IPS-18c (cell line): ENCODE data around the gene NDUFB5.

Source experiments
- H3K4me3 ChIP-seq: 2 replicates; pipeline ENCODE4 v1.7.0; 2013; ENCODE audit warnings: low read depth, mild to moderate bottlenecking, low read length, moderate library complexity; ENCODE audit not compliant: insufficient read depth
- H3K9me3 ChIP-seq: one replicate; pipeline ENCODE4 v1.6.1; 2013; ENCODE audit warnings: mild to moderate bottlenecking, low read length, moderate library complexity; ENCODE audit not compliant: control insufficient read depth, insufficient read depth

The NDUFB5 gene

DNA sequence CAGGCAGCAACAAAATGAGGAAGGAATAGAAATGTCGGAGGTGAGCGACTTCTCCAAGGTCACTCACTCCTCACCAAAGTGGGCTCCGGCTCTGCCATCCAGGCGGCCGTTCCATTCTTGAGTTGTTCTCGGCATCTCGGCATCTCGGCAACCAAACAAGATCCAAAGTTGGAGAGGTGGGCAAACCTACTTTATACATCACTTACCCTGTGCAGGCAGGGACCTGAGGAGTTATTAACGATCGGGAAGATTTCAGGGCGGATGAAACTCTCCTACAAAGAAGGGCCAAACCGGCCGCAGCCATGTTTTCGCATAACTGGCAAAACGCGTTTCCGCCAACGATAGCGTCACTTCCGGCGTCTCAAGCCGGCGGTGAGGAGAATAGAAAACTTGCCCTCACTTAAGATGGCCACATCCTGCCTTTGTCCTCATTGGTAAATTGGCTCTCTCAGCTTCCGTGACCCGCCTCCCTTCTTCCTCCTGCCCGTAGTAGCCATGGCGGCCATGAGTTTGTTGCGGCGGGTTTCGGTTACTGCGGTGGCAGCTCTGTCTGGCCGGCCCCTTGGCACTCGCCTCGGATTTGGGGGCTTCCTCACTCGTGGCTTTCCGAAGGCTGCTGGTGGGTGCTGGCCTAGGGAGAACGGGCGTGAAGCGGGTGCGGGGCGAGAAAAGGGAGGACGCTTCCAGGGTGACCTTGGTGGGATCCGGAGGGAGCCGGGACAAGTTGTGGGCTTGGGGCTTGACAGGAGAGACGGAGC is at the start of gene NDUFB5, which contains the start of gene MRPL47:
Gene NDUFB5, plus strand, starts transcription at position 474 of the 758 bp plus-strand sequence. Its CDS starts 22 bp downstream, at position 496.
Gene MRPL47, minus strand, starts transcription at position 318 of the 758 bp plus-strand sequence. Its CDS starts 14 bp downstream, at position 304.
- no peaks in the 10 kb centered on the region for H3K9me3 ChIP-seq
- peak within 1 kb of the TSS; percentile 66 for H3K4me3 ChIP-seq

DNA sequence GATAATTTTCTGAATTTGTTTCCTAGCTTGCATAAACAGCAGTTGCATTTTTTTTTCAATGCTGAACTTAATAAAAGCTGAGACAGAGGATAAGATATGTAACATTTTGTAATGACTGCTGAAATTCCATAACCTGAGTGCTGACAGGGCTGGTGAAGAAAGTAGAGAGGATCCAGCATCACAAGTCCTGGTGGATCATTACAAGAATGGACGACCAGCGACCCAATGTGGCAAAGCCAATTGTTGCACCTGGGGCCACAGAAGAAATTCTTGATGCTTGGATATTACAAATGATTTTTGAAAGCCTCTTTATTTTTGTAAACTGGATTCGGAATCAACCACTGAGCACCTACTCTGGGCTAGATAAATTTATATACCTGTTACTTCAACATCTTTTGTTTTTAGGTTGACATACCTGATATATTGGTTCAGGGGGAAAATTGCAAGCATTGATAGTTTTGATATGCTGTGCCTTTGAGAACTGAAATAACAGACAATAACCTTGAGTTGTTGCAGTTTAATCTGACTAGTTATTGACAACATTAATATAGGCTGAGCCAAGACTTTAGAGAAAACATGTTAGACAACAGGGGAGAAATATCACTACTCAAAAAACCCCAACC is 45.7 kb upstream of the NDUFB5 start:
- H3K9me3 ChIP-seq = no peaks in the 10 kb centered on the region
- no peak overlapping the region for H3K4me3 ChIP-seq

DNA sequence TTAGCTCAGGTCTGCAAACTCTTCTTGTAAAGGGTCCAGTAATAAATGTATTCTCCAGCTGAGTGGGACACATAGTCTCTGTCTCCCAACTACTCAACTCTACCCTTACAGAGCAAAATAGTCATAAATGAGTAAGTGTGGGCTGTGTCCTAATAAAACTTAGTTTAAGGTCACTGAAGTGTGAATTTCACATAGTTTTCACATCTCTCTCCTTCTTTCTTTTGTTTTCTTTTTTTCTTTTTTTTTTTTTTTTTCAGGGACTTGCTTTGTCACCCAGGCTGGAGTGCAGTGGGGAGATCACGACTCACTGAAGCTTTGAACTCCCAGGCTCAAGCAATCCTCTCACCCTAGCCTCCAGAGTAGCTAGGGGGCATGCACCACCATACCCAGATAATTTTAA is 43.8 kb upstream of the NDUFB5 start:
- H3K4me3 ChIP-seq = no peak overlapping the region
- H3K9me3 ChIP-seq = no peaks in the 10 kb centered on the region

DNA sequence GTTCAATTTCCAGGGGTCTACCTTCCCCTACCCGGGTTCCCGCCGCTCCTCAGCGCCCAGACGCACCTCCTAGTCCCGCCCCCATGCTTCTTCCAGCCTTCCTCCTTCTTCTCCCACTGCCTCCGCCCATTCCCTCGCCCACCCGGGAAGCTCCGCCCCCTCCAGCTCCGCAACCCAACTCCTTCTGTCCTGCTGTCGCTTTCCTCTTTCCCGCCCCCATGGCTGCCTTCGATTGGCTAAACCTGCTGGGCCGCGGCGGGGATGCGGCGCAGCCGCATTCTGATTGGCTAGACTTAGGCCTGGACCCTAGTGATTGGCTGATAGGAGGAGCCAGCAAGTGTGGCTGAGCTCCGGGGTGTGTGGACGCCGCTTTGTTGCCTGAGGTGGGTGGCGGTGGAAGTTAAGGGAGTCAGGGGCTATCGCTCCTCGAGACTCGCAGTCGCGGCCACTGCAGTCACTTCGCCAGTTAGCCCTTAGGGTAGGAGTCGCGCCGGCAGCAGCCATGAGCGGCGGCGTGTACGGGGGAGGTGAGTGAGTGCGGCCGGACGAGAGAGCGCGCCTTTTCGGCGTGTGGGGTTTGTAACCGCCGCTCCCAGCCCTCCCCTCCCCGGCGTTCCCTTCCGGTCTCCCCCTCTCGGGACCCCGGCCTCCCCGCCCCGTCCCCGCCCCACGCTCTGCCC is 41.9 kb upstream of the NDUFB5 start, which contains the start of gene ACTL6A:
Gene ACTL6A, plus strand, starts transcription at position 336 of the 680 bp plus-strand sequence. Its CDS starts 167 bp downstream, at position 503.
- H3K9me3 ChIP-seq = no peaks in the 10 kb centered on the region
- peak within 1 kb of the TSS; percentile 93 for H3K4me3 ChIP-seq

DNA sequence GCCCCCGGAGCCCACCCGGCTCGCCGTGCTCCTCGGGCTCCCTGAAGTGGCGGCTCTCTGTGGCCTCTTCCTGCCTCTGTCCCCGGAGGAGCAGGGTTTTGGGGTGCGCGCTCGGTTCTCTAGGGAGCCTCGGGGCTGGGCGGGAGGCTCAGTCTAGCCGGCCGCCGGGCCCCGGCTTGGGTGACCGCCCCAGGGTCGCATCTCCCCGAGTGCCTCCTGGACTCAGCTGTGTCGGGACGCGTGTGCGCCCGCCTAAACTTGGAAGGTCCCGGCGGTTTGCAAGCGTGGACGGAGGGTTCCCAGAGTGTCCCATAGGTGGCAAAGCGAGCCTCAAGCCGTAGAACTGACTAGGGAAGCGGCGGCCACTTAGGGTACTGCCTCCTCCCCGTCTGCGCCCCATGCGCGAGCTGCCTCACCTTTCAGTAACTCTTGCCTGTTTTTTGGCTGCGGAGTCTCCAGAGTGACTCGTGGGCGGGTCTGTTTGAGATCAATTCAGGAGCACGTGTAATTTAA is 41.3 kb upstream of the NDUFB5 start:
- peak overlapping the region; percentile 93 for H3K4me3 ChIP-seq
- no peaks in the 10 kb centered on the region for H3K9me3 ChIP-seq

DNA sequence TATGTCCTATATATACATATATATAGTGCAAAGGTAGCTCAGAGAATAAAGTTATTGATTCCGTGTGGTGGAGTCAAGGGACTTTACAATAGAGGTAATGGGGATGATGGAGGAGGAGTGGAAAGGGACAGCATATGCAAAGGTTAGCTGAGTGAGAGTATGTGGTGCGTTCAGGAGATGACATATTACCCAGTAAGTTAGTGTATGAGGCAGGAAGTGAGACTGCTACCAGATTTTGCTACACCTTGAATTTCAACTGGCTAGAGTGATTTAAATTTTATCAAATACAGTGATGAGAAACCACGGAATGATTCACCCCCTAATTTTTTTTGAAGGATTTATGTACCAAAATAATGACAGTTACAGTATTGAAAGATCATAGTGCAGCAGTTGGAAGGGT is 39.1 kb upstream of the NDUFB5 start:
- Histone ChIP-seq H3K9me3 (no peaks in the 10 kb centered on the region), H3K4me3 (no peak overlapping the region)

DNA sequence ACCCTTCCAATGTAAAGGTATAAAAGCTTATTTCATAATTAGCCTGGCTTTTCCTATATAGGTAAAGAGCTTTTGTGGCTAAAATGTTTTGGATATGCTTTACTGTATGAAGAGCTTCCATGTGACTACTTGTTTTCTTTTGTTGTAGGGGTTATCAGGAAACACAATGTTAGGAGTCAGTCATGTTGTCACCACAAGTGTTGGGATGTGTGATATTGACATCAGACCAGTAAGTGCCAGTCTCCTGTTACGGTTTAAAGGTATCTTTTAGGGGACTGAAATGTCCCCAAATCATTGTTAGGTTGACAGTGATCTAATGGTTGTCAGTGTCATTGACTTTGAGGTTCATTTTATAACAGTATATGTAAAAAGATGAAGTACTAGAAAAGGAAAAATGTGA is 23.6 kb upstream of the NDUFB5 start:
- Histone ChIP-seq H3K9me3 (no peaks in the 10 kb centered on the region), H3K4me3 (no peak overlapping the region)

DNA sequence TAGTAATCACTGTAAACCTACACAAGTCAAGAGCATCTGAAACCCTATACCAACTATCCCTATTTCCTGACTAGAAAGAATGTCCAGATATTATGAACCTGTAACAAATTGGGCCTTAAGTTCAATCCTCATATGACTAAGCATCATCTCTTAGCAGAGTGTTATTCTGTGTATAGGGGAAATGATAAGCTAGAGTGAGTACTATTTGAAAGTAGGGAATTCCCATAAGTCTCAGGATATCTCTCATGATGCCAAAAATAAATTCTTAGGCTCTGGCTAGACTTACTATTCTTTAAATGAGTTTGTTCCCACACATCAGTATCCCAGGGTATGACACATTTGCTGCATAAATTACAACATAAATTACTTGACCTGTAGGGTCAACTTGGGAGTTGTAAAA is 15.5 kb upstream of the NDUFB5 start:
- H3K9me3 ChIP-seq = no peaks in the 10 kb centered on the region
- no peak overlapping the region for H3K4me3 ChIP-seq

DNA sequence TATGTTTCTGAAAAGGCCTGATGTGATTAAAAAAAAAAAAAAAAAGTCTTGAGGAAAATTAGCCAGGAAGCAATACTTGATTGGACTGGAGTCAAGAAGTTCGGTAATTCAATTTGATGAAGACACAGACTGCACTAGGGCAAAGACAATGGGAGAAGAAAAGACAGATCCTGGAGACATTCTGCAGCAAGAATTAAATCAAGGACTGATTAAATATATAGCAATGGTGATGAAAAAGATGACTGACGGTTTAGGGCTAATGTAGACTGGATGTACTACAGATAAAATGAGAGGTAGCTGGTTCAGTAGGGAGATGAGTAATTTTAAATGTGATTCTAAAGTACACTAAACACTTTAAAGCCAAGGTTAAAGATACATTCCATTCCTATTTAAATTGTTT is 13.9 kb upstream of the NDUFB5 start:
- Histone ChIP-seq H3K4me3 (no peak overlapping the region), H3K9me3 (no peaks in the 10 kb centered on the region)

DNA sequence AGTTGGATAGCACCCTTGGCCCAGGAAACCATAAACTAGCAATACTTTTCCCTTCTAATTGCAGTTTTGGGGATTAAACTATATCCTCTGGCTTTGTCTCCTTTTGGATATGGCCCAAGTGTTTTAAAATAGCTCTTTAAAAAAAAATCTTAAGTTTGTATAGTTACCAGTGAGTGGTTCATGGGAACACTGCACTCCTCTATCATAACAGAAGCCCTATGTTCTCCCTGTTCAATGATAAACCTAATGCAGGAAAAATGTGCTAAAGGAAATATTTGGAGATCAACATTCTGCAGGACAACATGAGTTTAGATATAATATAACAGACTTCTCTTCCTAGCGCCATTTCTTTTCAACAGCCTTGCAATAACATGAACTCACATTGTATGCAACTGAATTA is 13.3 kb upstream of the NDUFB5 start:
- Histone ChIP-seq H3K4me3 (no peak overlapping the region), H3K9me3 (no peaks in the 10 kb centered on the region)

DNA sequence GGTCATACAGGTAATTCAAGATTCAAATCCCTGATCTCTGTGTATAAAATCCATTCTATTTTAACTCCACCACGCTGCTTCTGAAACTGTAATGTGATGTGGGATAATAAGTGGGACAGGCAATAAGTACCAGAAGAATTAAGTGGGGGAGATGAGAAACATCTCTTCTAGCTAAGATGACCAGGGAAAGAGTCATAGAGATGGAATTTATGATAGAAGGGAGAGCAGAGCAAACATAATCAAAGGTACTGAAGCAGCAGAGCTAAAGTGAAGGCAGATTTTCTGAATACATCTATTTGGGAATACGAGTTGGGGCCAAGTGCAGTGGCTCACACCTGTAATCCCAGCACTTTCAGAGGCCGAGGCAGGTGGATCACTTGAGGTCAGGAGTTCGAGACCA is 5.1 kb upstream of the NDUFB5 start:
- Histone ChIP-seq H3K9me3 (no peaks in the 10 kb centered on the region), H3K4me3 (no peak overlapping the region)

DNA sequence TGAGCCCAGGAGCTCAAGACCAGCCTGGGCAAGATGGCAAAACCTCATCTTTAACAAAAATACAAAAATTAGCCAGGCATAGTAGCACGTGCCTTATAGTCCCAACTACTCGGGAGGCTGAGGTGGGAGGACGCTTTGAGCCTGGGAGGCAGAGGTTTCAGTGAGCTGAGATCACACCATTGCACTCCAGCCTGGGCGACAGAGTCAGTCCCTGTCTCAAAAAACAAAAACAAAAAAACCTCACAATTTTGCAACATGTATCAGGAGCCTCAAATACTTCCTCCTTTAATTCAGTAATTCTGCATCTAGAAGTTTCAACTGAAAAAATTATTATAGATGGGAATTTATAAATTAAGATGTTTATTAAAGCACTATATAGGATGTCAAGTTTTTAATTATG is 1.3 kb upstream of the NDUFB5 start:
- Histone ChIP-seq H3K4me3 (peak overlapping the region; percentile 66; the same call in 1 of the 2 replicates), H3K9me3 (no peaks in the 10 kb centered on the region)

DNA sequence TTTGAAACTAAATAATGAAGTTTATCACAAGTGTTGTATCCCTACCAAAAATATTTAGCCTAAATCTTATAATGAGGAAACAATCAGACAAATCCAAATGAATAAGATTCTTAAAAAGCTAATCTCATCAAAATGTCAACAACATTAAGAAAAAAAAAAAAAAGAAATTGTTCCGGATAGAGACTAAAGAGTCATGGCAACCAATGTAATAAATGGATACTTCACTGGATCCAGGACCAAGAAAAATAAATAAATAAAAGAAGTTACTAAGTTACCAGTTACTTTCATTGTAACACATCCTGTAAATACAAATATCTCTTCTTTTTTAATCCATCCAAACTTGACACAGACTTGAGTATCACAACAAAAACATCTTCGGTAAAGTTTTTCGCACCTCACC is 763 bp upstream of the NDUFB5 start:
- peak overlapping the region; percentile 66 for H3K4me3 ChIP-seq
- no peaks in the 10 kb centered on the region for H3K9me3 ChIP-seq

DNA sequence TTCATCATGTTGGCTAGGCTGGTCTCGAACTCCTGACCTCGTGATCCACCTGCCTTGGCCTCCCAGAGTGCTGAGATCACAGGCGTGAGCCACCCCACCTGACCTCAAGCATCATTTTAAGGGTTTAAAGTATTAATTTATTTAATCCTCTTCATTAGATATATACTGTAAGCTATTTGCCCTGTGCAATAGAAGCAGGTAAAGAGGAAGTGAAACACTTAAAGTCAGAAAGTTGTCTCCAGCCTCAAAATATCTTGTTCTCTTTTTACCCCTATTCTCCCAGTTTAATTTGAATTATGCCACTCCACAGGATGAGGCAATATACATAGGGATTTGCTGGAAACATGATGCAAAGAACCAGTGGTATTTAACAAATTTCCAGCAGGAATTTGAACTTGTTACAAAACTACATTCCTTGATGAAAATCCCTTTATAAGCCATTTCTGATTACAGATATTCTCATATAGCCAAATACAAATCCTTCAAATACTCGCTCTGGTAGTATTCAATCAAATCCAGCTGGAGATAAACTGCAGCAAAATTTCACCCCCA is 2.0 kb downstream of the NDUFB5 start:
- no peaks in the 10 kb centered on the region for H3K9me3 ChIP-seq

DNA sequence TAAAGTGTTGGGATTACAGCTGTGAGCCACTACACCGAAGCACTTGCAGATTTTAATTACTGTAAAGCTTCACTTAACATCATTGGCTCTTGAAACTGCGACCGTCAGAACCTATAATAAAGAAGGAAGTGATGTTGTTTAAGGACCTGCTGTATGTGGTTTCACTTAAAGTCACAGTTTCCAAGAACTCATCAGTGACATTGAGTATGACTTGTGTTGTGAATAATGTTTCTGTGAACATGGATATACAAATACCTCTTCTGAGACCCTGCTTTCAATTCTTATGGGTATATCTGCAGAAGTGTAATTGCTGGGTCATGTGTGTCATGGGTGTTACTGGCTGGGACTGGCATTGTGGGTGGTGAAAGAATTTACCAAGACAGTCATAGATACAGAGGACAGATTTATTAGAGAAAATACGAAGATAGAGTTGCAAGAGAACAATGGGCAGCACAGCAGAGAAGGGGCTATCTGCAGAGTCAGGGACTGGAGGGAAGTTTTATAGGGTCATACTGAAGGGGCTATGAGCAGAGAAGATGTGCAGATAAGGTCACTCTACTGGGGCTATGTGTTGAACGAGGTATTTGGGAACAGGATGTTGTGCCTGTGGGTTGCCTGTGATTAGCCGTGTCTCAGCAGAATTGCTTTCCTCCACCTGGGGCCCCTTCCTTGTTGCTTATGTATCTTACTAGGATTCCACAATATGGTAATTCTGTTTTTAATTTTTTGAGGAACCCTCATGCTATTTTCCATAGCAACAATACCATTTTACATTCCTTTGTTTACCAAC is 4.5 kb downstream of the NDUFB5 start:
- H3K4me3 ChIP-seq = no peak overlapping the region

More for the DNA sequence above, 2.0 kb downstream of the NDUFB5 start:
- no peak overlapping the region for H3K4me3 ChIP-seq

DNA sequence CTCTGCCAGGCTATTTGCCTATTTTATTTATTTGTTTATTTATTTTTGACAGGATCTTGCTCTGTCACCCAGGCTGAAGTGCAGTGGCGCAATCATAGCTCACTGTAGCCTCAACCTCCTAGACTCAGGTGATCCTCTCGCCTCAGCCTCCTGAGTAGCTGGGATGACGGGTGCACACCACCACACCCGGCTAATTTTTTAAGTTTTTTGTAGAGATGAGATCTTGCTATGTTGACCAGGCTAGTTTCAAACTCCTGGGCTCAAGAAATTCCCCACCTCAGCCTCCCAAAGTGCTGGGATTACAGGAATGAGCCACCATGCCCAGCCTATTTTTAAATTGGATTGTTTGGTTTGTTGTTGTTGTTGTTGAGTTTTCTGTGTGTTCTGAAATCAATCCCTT is 5.5 kb downstream of the NDUFB5 start:
- Histone ChIP-seq H3K4me3 (no peak overlapping the region), H3K9me3 (no peaks in the 10 kb centered on the region)

More for the DNA sequence above, 4.5 kb downstream of the NDUFB5 start:
- H3K9me3 ChIP-seq = no peaks in the 10 kb centered on the region

DNA sequence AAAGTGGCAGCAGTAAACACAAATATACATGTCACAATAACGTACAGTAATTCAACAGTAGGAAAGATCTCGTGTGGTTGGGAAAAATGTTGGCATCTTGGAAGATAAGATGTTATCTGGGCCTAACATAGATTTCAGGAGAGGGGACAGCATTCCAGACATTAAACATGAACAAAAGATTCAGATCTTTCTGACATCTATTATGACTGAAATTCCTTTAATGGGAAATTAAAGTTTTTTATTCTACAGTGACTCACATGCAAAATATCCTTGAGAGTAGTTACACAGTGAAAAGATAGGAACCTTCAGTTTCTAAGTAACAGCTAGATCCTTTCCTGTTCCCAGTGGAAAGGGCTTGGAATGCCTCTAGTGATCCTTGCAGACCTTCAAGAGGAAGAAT is 9.2 kb downstream of the NDUFB5 start:
- Histone ChIP-seq H3K9me3 (no peaks in the 10 kb centered on the region), H3K4me3 (no peak overlapping the region)
